HTR-8/SVneo (cell line): ENCODE results near the gene GPR135.
"Not testable (repeated sequence)": the region's sequence is repeated elsewhere in the genome, so short reads cannot be mapped to it uniquely, and the experiment has no call there.

ENCODE experiments used
- DNase-seq: peaks from one replicate; pipeline ENCODE4 v3.0.0; 2011; ENCODE audit warnings: low spot score, mixed read lengths; ENCODE audit not compliant: insufficient read length
- FAIRE-seq: peaks from 2 replicates; lab custom pipeline; 2011; peaks lifted over from hg19 to GRCh38; lab: Jason Lieb, UNC

Gene GPR135

GRCh38 chr14:59478540-59478939 is 13.4 kb upstream of the GPR135 start:
- FAIRE-seq (peak; percentile 28), DNase-seq (no peak)

DNA sequence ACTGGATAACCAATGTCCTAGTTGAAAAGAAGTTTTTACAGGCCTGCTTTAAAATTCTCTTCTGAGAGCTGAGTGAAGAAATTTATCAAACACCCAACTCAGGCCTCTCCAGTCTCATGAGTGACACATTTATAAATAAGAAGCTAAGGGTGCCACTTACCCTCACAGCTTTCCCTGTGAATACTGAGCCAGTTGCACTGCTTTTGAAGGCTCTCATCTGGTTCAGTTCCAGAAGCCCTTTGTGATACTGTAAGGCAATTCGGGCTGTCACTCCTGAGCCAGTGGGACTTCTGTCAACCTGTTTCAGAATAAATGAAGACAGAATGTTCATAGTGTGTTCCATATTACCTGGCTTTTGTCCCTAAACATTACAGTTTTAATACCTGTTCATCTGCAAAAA is 10.5 kb upstream of the GPR135 start:
- no peak for DNase-seq
- peak; percentile 79 for FAIRE-seq

- DNase-seq, result no peak
- FAIRE-seq, result peak; percentile 13
Observed at GRCh38 chr14:59474172-59474571, 9.0 kb upstream of the GPR135 start.

DNA sequence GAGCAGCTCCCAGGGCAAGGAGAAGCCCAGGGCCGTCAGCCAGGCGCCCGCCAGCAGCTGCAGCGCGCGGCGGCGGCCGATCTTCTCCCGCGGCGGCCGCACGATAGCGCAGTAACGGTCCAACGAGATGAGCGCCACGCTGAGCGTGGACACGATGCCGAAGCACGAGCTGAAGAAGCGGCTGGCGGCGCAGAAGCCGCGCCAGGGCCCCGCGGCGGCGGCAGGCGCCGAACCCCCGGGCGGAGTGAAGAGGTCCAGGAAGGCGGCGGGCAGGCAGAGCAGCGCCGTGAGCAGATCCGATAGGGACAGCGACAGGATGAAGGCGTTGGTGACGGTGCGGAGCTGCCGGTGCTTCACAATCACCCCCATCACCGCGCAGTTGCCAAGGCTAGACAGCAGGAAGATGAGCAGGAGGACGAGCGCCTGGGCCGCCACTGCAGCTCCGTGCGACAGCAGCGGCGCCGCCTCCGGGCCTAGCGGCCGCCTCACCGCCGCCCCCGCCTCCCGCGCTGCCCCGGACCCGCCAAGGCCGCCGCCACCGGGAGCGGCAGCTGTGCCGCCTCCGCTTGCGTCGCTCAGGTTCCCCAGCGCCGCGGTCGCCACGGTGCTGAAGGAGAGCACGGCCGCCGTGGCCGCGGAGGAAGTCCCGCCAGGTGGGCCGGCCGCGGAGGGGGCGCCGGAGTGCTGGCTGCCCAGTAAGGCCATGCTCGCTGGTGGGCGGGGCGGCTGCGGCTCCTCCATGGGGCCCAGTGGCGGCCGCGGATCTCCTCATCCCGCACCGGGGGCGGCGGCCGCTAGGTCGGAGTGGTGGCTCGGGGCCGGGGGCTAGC is 479 bp downstream of the GPR135 start:
- DNase-seq (peak; percentile 39), FAIRE-seq (no peak)

DNA sequence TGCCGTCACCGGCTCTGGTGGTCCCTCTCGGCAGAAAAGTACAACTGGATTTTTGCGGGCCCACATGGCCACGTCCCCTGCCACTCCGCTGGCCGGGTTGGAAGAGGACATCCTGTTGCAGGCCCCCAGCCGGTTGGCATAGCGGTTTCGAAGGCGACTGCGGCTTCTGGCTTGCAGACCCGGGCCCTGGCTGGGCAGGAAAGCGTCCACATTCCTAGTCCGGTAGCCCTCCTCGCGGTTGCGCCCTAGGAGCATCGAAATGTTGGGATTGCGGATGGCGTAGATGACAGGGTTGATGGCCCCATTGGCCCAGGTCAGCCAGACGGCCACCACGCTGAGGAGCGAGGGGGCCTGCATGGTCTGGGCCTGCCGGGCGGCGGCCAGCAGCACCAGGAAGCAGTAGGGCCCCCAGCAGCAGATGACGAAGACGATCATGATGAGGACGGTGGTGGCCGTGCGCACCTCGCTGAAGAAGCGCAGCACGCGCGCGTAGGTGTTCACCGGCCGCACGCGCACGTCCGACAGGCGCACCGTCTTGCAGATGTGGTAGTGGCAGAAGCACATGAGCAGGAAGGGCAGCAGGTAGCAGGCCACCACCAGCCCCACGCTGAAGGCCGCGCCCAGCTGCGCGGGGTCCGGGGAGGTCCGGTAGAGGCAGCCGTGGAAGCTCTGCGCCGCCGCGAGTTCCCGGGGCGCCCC is 1.2 kb downstream of the GPR135 start:
- FAIRE-seq (peak; percentile 98), DNase-seq (no peak)

GRCh38 chr14:59461891-59462290 is 3.3 kb downstream of the GPR135 start:
- FAIRE-seq, result no peak
- no peak for DNase-seq

GRCh38 chr14:59460378-59460777 is 4.8 kb downstream of the GPR135 start:
- FAIRE-seq (peak; percentile 78), DNase-seq (no peak)

DNA sequence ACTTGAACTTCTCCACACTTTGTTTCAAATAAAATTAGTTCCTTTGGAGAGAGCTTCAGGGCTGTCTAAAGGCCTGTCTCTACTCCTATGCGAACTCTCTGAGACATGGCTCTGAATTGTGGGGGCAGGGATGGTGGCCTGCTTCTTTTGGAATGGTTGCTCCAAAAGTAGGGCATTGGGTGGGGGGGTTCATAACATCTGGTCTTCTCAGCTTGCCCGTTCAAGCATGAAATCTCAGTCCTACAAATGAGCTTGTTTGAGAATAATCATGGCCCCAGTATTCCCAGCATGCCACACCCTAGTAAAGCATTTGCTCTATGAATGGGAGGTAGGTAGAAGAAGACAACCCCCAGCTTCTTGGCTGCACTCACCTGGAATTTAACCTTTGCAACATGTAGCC is 6.7 kb downstream of the GPR135 start:
- DNase-seq (no peak), FAIRE-seq (peak; percentile 73)

GRCh38 chr14:59455411-59455810 is 9.8 kb downstream of the GPR135 start:
- FAIRE-seq (no peak), DNase-seq (no peak)

GRCh38 chr14:59454139-59454538 is 11.0 kb downstream of the GPR135 start:
- peak; percentile 59 for FAIRE-seq

GRCh38 chr14:59451849-59452248 is 13.3 kb downstream of the GPR135 start:
- DNase-seq (no peak), FAIRE-seq (peak; percentile 4)

More at GRCh38 chr14:59454139-59454538, 11.0 kb downstream of the GPR135 start:
- peak; percentile 48 for DNase-seq

DNA sequence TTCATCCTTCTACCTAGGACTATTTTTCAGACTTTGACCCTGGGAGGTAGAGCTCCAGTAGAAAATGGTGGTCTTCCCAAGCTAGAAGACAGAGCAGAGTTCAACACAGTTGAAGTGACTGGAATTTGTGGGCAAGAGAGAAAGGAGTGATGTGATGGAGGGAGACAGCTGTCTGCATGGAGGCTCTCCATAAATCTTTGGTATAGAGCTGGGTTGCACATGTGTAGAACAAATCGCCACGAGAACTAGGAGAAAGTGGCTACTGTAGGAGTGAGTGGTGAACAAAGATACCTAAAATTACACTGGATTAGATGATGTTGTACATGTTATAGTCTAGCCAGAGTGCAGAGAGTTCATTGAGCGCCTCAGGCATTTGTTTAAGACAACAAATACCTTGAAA is 14.5 kb downstream of the GPR135 start:
- FAIRE-seq, result peak; percentile 80

DNA sequence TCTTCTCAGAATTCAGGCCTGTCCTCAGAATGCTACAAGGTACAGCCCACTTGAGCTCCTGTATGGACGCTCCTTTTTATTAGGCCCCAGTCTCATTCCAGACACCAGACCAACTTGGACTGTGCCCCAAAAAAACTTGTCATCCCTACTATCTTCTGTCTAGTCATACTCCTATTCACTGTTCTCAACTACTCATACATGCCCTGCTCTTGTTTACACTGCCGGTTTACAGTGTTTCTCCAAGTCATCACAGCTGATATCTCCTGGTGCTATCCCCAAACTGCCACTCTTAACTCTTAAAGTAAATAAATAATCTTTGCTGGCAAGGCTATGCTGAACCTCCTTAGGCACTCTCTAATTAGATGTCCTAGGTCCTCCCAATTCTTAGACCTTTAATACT is 16.5 kb downstream of the GPR135 start:
- not testable (repeated sequence) for FAIRE-seq, DNase-seq

More for the DNA sequence above, 14.5 kb downstream of the GPR135 start:
- no peak for DNase-seq

- FAIRE-seq, result no peak
- no peak for DNase-seq
Observed at GRCh38 chr14:59439256-59439965, 25.8 kb downstream of the GPR135 start.

GRCh38 chr14:59438195-59438647 is 27.0 kb downstream of the GPR135 start:
- FAIRE-seq (peak; percentile 95), DNase-seq (no peak)

DNA sequence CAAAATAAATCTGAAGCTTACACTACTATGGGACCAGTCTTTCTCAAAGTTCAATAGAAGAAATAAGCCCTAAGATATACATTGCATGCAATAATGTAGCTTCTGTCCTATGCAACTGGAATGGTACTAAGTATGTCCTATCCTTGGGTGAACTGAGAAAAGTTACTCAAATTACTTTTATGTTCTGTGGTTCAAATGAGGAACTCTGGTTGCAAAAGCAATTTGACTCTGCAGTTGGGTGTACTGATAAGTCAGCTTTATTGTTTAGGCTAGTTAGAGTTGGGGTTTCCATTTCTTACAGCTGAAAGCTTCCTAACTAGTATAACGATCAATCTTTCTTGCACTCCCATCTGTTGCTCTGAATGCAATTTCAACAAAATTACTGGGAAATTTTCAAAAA is 29.2 kb downstream of the GPR135 start:
- no peak for FAIRE-seq
- no peak for DNase-seq

DNA sequence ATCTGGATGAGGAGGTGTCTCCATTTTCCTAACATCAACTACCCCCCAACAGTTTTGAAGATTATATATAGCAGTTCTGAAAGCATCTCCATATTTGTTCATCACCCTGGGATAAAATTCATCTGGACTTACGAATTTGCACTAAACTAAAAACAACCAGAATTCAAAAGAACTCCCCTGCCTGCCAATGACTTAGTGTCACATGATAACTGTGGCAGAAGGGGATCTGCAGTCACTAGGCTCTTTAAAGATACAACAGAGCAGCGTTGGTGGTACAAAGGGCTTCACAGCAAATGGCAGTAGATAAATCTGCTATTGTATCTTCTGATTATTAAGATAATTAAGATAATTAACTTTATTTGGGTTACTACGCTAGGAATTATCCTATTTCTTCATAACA is 30.1 kb downstream of the GPR135 start:
- DNase-seq (no peak), FAIRE-seq (peak; percentile 13)

GRCh38 chr14:59429790-59430189 is 35.4 kb downstream of the GPR135 start:
- FAIRE-seq (no peak), DNase-seq (no peak)

DNA sequence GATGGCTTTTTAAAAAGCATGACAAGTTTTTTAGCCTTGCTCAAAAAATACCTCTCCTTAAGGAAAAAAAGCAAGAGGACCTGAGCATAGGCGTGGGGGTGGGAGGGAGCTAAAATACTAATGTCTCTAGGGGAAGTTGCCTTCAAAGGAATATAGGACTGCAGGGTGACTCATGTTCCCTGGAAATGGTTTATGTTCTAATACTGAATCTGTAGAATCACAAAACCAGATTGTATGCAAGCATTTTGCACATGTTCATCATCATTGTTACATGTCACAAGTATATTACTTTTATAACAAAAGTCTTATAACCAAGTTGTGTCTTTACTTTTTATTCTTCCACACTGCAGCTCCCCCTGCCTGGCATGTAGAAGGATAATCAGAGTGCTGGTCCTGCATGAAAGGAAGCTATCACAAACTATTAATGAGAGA is 36.6 kb downstream of the GPR135 start:
- DNase-seq (peak; percentile 41), FAIRE-seq (no peak)
